DND-41 (cell line): ENCODE measurements around the gene KRTAP1-3.

Experiments used
- ATAC-seq: fragments of 200-7000 bp; cut with Tn5 transposase; 3 replicates; pipeline ENCODE4 v1.9.1; 2021; ENCODE audit warnings: low read depth; ENCODE audit not compliant: insufficient read depth
- DNase-seq: peaks from one replicate; pipeline ENCODE4 v3.0.0-alpha.2; 2020
- H2AFZ ChIP-seq: 2 replicates; pipeline ENCODE4 v1.6.0; 2012; ENCODE audit warnings: low read depth, low read length
- H3K27ac ChIP-seq: 2 replicates; pipeline ENCODE4 v1.5.1; 2012; ENCODE audit warnings: low read length, inconsistent platforms
- H3K27me3 ChIP-seq: fragments of 200-600 bp; sonication (generic); 2 replicates; pipeline ENCODE4 v1.6.0; 2012; ENCODE audit warnings: low read length, mild to moderate bottlenecking, inconsistent platforms; ENCODE audit not compliant: insufficient read depth, poor library complexity
- H3K36me3 ChIP-seq: 2 replicates; pipeline ENCODE4 v1.5.1; 2012; ENCODE audit warnings: low read length, inconsistent platforms; ENCODE audit not compliant: insufficient read depth
- H3K4me1 ChIP-seq: 2 replicates; pipeline ENCODE4 v1.5.1; 2012; ENCODE audit warnings: mild to moderate bottlenecking, low read length; ENCODE audit not compliant: insufficient read depth
- H3K4me2 ChIP-seq: 2 replicates; pipeline ENCODE4 v1.6.0; 2012; ENCODE audit warnings: mild to moderate bottlenecking, moderate library complexity, low read length, inconsistent platforms; ENCODE audit not compliant: insufficient read depth
- H3K4me3 ChIP-seq, 2 experiments: fragments of 200-600 bp in 1 of 2; shearing (Covaris generic) in 1 of 2; 2 replicates each; pipeline ENCODE4 v1.5.1; 2012 to 2016; ENCODE audit warnings: inconsistent platforms in 2 of 2, low read length in 2 of 2, mild to moderate bottlenecking in 2 of 2, low read depth in 1 of 2, moderate library complexity in 1 of 2
- H3K79me2 ChIP-seq: 2 replicates; pipeline ENCODE4 v1.6.0; 2012; ENCODE audit warnings: low read length, inconsistent platforms; ENCODE audit not compliant: insufficient read depth
- H3K9ac ChIP-seq: 2 replicates; pipeline ENCODE4 v1.6.0; 2012; ENCODE audit warnings: low read depth, mild to moderate bottlenecking, inconsistent platforms, low read length, moderate library complexity
- H3K9me3 ChIP-seq: 2 replicates; pipeline ENCODE4 v1.5.1; 2012; ENCODE audit warnings: low read length, moderate library complexity, mild to moderate bottlenecking, inconsistent platforms; ENCODE audit not compliant: insufficient read depth, severe bottlenecking
- H4K20me1 ChIP-seq: 2 replicates; pipeline ENCODE4 v1.6.0; 2012; ENCODE audit warnings: low read length; ENCODE audit not compliant: insufficient read depth
- CTCF ChIP-seq: IDR thresholded peaks from 2 replicates; pipeline ENCODE4 v1.5.1; 2012; ENCODE audit warnings: borderline replicate concordance, low read length, moderate library complexity, mild to moderate bottlenecking; ENCODE audit not compliant: poor library complexity, severe bottlenecking; ENCODE audit errors: extremely low read depth
- EZH2 ChIP-seq: IDR thresholded peaks from 3 replicates; pipeline ENCODE4 v1.6.1; 2012; ENCODE audit warnings: borderline replicate concordance, low read depth, mild to moderate bottlenecking, moderate library complexity, low read length, inconsistent platforms; ENCODE audit not compliant: severe bottlenecking

The KRTAP1-3 gene

DNA sequence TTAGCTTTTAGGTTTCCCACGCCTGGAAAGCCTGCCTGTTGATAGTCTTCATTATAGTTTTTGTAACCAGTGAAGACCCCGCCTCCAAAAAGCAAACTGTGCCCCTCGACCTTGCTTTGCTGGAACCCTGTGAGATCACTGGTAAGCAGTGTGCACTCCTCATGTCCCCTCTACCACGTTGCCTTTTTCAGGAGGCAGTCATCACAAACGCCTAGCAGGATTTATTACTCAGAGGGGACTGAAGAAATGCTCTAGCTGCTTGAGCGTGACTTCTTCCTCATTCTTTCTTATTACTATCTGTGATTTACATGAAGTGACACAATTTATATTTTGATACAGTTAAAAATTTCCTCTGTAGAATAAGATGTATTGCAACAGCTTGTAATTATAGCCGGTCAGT is 19.2 kb downstream of the KRTAP1-3 start:
- DNase-seq (no peak), ATAC-seq (no peak)
- H3K9me3 ChIP-seq: no peaks in the 10 kb centered on the region
- TF ChIP-seq CTCF (no peak), EZH2 (no peak)
- H3K4me3 ChIP-seq: no peak overlapping the region
- H3K4me1 ChIP-seq: no peaks in the 10 kb centered on the region
- no peaks in the 10 kb centered on the region for H4K20me1 ChIP-seq
- no peaks in the 10 kb centered on the region for H3K36me3 ChIP-seq
- H3K27ac ChIP-seq: no peak overlapping the region
- H3K9ac ChIP-seq: no peak overlapping the region
- H3K79me2 ChIP-seq: no peaks in the 10 kb centered on the region
- no peak overlapping the region for H2AFZ ChIP-seq
- no peak overlapping the region for H3K4me2 ChIP-seq
- H3K27me3 ChIP-seq: peaks cover 16% of the 10 kb centered on the region

GRCh38 chr17:41013606-41014005 is 21.1 kb downstream of the KRTAP1-3 start:
- ATAC-seq (no peak), DNase-seq (no peak)
- Histone ChIP-seq H3K27ac (no peak overlapping the region), H2AFZ (no peak overlapping the region), H3K27me3 (peaks cover 18% of the 10 kb centered on the region), H3K4me3 (no peak overlapping the region), H3K79me2 (no peaks in the 10 kb centered on the region), H3K9me3 (no peaks in the 10 kb centered on the region), H4K20me1 (no peaks in the 10 kb centered on the region), H3K9ac (no peak overlapping the region), H3K4me1 (no peaks in the 10 kb centered on the region), H3K36me3 (no peaks in the 10 kb centered on the region), H3K4me2 (no peak overlapping the region)
- no peak for TF ChIP-seq CTCF
- no peak for TF ChIP-seq EZH2

- H3K4me3 ChIP-seq: no peak overlapping the region
- H3K27ac ChIP-seq: no peak overlapping the region
- DNase-seq: no peak
- no peaks in the 10 kb centered on the region for H3K79me2 ChIP-seq
- H3K9me3 ChIP-seq: no peaks in the 10 kb centered on the region
- no peak for ATAC-seq
- H3K36me3 ChIP-seq: no peaks in the 10 kb centered on the region
- H2AFZ ChIP-seq: no peak overlapping the region
- no peak for TF ChIP-seq EZH2
- no peak for TF ChIP-seq CTCF
- no peaks in the 10 kb centered on the region for H4K20me1 ChIP-seq
- H3K4me1 ChIP-seq: no peaks in the 10 kb centered on the region
- no peak overlapping the region for H3K9ac ChIP-seq
- no peak overlapping the region for H3K4me2 ChIP-seq
- H3K27me3 ChIP-seq: peaks cover 20% of the 10 kb centered on the region
These were observed 21.5 kb downstream of the KRTAP1-3 start for GRCh38 chr17:41013181-41013580.
